Stimulated activated CD4-positive, alpha-beta T cell treated with anti-CD3 and anti-CD28 coated beads, Interleukin-4, amount 100 ng/mL, for 4 hours (primary cell): ENCODE results near the gene SELENOV.

Experiments
- DNase-seq, 2 experiments: peaks; one replicate each; pipeline ENCODE4 v3.0.0-alpha.2; 2020

The SELENOV gene

DNA sequence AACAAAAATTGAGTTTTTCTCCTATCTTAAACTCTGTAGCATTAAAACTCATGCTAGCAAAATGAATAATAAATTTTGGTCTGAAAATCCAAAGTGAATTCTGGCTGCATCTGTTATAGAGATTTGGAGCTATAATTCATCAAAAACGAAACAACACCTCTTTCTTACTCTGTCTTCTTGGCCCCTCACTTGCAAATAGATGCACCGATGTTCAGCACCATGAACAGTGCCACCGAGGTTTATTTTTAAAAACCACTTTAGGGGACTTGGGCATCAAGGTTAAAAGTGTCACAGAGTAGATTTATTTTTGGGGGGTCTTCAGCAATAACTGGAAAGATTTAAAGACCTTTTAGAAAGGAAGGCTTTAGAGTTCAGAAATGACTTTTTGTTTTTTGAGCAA lies 51.1 kb downstream of the SELENOV start:
- DNase-seq, result no peak

DNA sequence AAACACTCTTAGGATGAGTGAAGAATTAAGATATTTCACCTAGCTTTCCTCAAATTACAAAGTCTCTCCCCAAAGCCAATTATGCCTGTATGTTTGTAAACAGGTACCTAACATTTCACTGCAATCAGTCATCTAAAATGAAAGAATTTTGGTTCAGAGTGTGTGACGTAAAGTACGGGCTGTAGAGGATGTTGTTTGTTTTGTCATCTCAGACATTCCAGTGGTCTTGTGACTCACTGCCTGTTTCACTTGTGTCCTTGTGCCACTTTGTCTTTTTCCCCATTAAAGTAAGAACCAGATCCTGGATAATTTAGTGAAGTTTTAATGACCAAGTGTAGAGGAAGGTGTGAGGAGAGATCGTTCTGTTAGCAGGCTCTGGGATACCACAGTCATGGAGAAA lies 53.7 kb downstream of the SELENOV start:
- DNase-seq, result no peak
